ENCODE measurements around the gene HSPH1. TPM values are rescaled to one million over a fixed set of nuclear protein-coding genes. Genes with fewer than 3 reads are reported as not detected.

Gene HSPH1
- total RNA-seq, 4 donors from 2014 or later: 30.4 to 51.0 (median 41.3) TPM

- Histone ChIP-seq H3K27me3 (no peaks in the 10 kb centered on the region), H3K36me3 (no peaks in the 10 kb centered on the region), H3K4me3 (no peak overlapping the region), H3K27ac (no peak overlapping the region), H3K4me1 (no peaks in the 10 kb centered on the region), H3K9me3 (no peaks in the 10 kb centered on the region)
- DNase-seq (ENCODE audit: low spot score in 2 of 2): no peak
- no peak for TF ChIP-seq CTCF (IDR thresholded peaks at IDR 0.05)
- WGBS: 77% methylated on average over 3 of the region's 3 CpGs
These were observed 14.3 kb upstream of the HSPH1 start for GRCh38 chr13:31175847-31176532.

GRCh38 chr13:31174018-31174417 is 12.3 kb upstream of the HSPH1 start:
- H3K4me1 ChIP-seq: no peaks in the 10 kb centered on the region
- no peaks in the 10 kb centered on the region for H3K36me3 ChIP-seq
- TF ChIP-seq POLR2A (IDR thresholded peaks at IDR 0.05) (no peak), CTCF (IDR thresholded peaks at IDR 0.05) (no peak), POLR2AphosphoS5 (IDR thresholded peaks at IDR 0.05) (no peak), EP300 (IDR thresholded peaks at IDR 0.05) (no peak)
- no peaks in the 10 kb centered on the region for H3K27me3 ChIP-seq
- no peaks in the 10 kb centered on the region for H3K9me3 ChIP-seq
- 82% methylated on average over 3 of the region's 3 CpGs for WGBS
- H3K4me3 ChIP-seq: no peak overlapping the region
- H3K27ac ChIP-seq: no peak overlapping the region
- no peak for DNase-seq (ENCODE audit: low spot score in 2 of 2)

GRCh38 chr13:31172535-31172934 is 10.8 kb upstream of the HSPH1 start:
- no peaks in the 10 kb centered on the region for H3K36me3 ChIP-seq
- no peak for TF ChIP-seq CTCF (IDR thresholded peaks at IDR 0.05)
- TF ChIP-seq POLR2AphosphoS5 (IDR thresholded peaks at IDR 0.05): no peak
- no peak for TF ChIP-seq POLR2A (IDR thresholded peaks at IDR 0.05)
- TF ChIP-seq EP300 (IDR thresholded peaks at IDR 0.05): no peak
- H3K4me3 ChIP-seq: no peak overlapping the region
- no peaks in the 10 kb centered on the region for H3K4me1 ChIP-seq
- no peaks in the 10 kb centered on the region for H3K9me3 ChIP-seq
- no peak overlapping the region for H3K27ac ChIP-seq
- 63% methylated on average over 2 of the region's 2 CpGs for WGBS
- no peaks in the 10 kb centered on the region for H3K27me3 ChIP-seq
- DNase-seq (ENCODE audit: low spot score in 2 of 2): no peak

GRCh38 chr13:31172001-31172400 is 10.3 kb upstream of the HSPH1 start:
- Histone ChIP-seq H3K4me1 (no peaks in the 10 kb centered on the region), H3K36me3 (no peaks in the 10 kb centered on the region), H3K4me3 (no peak overlapping the region), H3K27me3 (no peaks in the 10 kb centered on the region), H3K27ac (no peak overlapping the region), H3K9me3 (no peaks in the 10 kb centered on the region)
- WGBS: 77% methylated on average over 3 of the region's 3 CpGs
- DNase-seq (ENCODE audit: low spot score in 2 of 2): no peak
- TF ChIP-seq POLR2AphosphoS5 (IDR thresholded peaks at IDR 0.05) (no peak), CTCF (IDR thresholded peaks at IDR 0.05) (no peak), POLR2A (IDR thresholded peaks at IDR 0.05) (no peak), EP300 (IDR thresholded peaks at IDR 0.05) (no peak)

GRCh38 chr13:31168736-31169135 is 7.0 kb upstream of the HSPH1 start:
- H3K4me3 ChIP-seq: no peak overlapping the region
- 94% methylated on average over 11 of the region's 11 CpGs for WGBS
- H3K4me1 ChIP-seq: no peaks in the 10 kb centered on the region
- DNase-seq (ENCODE audit: low spot score in 2 of 2): no peak
- TF ChIP-seq POLR2A (IDR thresholded peaks at IDR 0.05) (no peak), POLR2AphosphoS5 (IDR thresholded peaks at IDR 0.05) (no peak), CTCF (IDR thresholded peaks at IDR 0.05) (no peak), EP300 (IDR thresholded peaks at IDR 0.05) (no peak)
- no peak overlapping the region for H3K27ac ChIP-seq
- H3K36me3 ChIP-seq: no peaks in the 10 kb centered on the region
- no peaks in the 10 kb centered on the region for H3K9me3 ChIP-seq
- H3K27me3 ChIP-seq: no peaks in the 10 kb centered on the region
